ENCODE results near the gene CETP.
"Not testable (repeated sequence)": the region's sequence is repeated elsewhere in the genome, so short reads cannot be mapped to it uniquely, and the experiment has no call there.

CETP gene

DNA sequence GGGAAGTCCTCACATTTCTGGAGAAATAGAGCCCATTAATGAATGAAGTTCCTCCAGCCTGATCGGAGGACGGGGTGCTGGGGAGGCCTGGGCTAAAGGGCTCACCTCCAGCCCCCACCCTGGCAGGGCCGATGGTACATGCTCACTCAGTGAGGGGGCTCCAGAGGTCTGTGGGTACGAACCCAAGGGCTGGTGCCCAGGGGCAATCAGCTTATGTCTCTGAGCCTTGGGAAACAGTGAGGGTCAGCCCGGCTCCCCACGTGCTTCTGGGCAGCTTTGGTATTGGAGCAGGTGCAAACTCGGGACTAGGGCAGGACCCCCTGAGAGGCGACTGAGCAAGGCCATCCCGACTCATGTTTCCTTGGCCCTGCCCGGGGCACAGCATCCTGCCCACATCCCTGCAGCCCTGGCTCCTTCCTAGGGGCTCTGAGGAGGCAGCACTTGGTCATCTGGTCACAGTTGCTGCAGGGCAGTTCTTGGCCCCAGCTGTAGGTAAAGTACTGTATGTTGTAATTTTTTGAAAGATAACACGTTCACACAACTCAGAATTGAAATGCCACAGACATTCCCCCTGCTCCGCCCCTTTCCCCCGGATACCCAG, 969 bp upstream of the CETP start:
- DNase-seq = no peak

DNA sequence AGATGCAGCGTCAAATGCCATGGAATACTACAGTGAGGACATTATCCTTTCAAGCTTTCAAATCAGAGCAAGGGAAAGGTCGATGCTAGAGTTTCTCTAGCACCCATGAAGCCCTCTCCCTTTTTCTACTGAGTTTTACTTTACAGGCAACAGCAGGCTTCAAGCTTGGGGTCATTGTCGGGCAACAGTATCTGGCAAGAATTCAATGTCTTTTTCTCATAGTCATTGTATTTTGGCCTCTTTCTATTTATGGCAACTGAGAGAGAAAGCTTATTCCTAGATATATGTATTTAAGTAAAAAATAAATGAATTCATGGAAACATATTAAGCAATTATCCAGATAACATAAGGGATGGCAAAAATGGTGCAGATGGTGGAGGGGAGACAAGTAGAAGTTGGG, 364 bp upstream of the CETP start:
- DNase-seq = no peak

DNA sequence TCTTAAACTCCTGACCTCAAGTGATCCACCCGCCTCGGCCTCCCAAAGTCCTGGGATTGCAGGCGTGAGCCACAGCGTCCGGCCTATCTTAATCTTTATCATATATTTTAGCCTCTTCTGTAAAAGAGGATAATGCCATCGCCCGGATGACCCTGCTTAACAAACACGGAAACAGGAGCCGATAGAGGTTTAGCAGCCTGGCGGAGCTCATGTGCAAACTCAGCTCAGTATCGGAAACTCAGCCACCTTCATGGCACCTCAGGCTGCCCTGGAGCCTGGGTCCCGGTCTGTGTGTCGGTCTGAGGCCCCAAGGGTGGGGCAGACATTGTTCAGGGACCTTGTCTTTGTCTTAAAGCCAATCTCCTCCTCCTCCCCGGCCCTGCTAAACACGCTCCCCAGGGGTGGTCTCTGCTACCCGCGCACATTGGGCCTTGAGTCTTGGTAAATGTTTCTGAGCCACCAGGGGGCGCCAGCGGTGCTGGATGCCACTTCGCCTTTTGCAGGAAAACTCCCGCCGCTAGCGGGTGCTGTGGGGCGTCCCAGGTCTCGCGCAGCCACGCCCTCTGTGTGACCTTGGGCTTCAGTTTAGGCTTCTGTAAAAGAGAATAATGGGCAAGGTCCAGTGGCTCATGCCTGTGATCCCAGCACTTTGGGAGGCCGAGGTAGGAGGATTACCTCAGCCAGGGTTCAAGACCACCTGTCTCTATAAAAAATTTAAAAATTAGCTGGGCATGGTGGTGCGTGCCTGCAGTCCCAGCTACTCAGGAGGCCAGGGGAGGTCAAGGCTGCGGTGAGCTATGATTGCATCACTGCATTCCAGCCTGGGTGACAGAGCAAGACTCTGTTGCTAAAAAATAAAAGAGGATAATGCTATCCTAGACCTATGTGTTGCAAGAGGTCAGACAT, 2.7 kb downstream of the CETP start:
- DNase-seq = peak; percentile 94

DNA sequence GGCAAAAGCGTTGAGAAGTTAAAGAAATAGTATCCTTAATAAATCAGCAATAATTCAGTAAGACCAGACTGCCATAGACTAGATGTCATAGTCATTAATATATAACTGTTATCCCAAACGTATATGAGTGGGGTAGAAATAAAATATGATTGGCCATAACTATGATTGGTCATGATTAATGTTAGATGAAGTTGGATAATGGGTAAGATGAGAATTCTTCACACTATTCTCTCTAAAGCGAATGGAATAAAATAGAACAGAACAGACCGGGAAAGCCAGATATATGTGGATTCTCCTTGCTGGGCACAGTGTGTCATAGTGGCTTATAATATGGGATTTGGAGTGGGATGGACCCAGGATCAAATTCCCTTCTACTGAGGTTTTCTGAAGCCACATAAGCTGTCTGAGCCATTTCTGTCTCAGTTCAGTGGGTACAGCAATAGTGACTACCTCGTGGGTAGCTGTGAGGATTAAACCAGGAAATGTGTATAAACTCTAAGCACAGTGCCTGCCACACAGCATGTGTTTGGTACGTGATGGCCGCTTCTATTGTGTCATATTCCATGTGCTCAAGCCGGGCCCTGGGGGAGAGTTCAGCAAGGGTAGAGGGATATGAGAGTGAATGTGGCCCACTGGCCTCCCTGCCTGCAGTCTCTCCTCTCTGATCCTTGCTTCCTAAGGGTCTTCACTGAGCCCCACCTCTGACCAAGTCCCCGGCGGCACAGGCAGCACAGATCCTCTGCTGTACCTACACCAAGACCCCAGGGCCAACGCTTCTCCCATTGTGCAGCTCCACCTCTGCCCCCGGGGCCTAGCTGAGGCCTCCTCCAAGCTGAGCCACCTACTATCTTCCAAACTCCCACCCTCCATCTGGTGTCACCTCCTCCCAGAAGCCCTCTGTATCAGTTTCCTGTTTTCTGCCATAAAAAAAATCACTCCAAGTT, 3.7 kb downstream of the CETP start:
- DNase-seq = no peak

DNA sequence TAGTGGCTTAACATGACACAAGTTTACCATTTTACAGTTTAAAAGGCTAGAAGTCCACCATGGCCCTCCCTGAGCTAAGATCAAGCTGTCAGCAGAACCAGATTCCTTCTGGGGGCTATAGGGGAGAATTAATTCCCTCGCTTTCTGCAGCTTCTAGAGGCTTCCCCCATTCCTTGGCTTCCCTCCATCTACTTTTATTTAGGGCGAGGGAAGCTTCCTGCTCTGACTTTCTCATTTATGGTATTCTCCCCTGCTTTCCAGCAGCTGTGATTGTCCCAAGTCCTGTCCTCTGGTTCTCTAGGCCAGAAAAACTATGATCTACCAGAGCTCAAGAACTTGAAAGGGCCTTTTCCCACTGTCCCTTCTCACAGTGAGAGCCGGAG, 4.3 kb downstream of the CETP start:
- DNase-seq = no peak

DNA sequence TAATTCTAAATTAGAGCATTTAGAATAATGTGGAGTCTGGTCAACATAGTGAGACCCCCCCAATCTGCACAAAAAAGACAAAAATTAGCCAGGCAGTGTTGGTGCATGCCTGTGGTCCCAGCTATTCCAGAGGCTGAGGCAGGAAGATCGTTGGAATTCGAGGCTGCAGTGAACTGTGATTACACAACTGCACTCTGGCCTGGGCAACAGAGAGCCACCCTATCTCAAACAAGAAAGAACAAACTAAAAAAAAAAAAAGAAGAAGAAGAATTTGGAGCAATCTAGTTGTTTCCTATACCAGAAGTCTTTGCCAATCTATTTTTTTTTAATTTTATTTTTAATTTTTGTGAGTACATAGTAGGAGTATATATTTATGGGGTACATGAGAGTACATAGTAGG, 6.0 kb downstream of the CETP start:
- DNase-seq = no peak

DNA sequence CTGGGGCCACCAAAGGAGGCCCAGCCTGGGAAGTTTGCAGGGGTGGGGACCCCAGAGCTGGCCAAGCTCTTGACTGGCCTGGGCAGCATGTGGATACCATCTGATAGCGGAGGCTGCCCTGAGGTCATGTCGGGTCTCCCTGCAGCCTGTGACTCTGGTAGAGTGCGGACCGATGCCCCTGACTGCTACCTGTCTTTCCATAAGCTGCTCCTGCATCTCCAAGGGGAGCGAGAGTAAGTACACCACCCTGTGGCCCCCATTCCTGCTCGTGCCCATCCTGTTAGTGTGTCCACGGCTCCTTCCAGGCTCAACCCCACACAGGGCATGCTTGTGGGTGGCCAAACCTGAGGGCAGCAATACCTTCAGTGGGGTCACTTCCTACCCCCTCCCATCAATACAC, 8.0 kb downstream of the CETP start:
- DNase-seq = no peak

DNA sequence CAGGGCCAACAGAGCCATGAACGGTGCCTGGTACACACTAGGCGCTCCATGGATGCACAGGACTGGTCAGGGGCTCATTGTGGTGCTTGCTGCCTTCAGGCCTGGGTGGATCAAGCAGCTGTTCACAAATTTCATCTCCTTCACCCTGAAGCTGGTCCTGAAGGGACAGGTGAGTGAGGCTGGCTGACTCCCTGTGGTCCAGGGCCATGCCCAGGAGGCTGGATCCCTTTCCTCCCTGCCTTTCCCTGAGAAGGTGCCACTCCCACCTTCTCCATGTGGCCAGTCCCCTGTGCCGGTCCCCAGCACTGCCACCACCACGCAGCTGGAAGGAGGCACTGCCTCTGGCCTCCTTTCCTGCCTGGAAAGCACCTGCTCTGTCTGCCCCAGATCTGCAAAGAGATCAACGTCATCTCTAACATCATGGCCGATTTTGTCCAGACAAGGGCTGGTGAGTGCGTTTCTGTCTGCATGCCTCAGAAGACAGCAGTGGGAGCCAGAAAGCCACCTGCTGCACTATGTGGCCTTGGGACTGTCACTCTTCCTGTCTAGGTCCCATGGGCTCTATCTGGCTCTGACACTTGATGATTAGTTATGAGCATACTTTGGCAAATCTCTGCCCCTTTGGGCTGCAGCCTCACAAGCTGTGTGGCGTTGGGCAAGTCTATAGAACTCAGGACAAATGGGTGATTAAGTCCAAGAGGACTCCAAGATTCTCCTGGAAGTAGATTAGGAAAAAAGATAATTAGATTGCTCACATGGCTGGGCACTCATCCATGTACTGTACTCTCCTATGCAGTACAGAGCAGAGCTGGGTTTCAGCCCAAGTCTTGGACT, 9.4 kb downstream of the CETP start:
- no peak for DNase-seq

DNA sequence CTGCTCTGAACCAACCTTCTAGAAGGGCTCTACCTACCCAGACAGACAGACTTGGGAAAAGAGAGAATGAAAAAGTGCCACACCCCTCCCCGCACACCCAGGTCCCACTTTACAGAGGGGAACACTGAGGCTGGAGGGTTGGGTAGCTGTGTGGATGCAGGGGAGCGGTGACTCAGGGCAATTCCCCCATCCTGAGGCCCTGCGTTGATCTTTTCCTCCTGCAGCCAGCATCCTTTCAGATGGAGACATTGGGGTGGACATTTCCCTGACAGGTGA, 10.0 kb downstream of the CETP start:
- DNase-seq = no peak

DNA sequence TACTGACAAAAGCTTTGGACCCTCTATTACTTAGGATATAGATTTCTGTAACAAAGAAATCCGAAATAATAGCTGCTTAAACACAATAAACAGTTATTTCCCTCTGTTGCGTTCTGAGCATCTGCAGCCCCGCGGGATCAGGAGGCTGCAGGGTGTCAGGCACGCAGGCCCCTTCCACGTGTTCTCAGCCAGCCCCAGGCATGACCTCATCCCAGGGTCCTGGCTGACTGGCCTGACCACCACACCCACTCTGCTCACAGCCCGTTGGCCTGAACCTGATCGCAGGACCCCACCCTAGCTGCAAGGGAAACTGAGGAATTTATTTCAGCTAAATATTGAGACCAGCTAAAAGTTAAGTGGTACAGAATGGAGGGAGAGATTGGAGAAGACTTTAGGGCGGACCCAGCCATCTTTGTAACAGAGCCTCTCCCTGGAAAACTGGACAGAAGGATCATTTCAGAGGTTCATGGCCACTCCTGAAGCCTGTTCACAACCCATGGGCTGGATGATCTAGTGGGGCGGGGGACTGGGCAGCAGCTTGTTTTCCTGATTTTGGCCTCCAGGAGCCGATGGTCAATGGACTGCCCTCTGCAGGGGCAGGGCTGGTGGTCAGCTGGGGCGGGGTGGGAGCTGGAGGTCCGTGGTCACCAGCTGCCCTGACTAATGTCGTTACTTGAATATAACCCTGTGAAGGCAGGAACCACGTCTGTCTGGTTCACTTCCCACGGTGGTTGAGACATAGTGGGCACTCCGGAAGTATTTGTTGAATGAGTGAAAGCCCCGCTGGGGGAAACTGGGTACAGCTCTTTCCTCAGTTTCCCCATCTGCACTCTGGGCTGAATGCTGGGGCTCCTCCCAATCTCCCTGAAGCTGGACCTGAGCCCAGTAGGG, 10.9 kb downstream of the CETP start:
- no peak for DNase-seq

DNA sequence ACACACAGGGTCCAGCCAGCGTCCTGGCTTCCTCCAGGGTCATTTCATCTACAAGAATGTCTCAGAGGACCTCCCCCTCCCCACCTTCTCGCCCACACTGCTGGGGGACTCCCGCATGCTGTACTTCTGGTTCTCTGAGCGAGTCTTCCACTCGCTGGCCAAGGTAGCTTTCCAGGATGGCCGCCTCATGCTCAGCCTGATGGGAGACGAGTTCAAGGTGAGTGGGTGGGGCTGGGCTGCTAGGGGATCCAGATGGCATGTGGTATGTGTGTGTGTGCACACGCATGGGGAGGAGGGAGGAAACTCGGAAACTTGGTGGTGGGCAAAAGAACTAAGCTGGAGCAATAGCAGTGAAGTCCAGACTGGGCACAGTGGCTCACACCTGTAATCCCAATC, 11.5 kb downstream of the CETP start:
- no peak for DNase-seq

DNA sequence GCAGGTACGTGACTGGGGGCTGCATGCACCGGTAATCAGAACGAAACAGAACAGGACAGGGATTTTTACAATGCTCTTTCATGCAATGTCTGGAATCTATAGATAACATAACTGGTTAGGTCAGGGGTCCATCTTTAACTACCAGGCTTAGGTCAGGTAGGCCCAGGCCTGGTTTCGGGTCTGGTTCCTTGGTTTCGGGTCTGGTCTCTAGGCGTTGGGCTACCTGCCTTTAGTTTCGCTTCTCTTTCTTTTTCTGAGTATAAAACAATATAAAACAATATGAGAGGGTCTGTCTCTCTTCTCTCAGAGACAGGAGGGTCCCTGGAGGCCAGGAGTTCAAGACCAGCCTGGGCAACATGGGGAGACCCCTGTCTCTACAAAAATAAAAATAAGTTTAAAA, 12.1 kb downstream of the CETP start:
- not testable (repeated sequence) for DNase-seq

DNA sequence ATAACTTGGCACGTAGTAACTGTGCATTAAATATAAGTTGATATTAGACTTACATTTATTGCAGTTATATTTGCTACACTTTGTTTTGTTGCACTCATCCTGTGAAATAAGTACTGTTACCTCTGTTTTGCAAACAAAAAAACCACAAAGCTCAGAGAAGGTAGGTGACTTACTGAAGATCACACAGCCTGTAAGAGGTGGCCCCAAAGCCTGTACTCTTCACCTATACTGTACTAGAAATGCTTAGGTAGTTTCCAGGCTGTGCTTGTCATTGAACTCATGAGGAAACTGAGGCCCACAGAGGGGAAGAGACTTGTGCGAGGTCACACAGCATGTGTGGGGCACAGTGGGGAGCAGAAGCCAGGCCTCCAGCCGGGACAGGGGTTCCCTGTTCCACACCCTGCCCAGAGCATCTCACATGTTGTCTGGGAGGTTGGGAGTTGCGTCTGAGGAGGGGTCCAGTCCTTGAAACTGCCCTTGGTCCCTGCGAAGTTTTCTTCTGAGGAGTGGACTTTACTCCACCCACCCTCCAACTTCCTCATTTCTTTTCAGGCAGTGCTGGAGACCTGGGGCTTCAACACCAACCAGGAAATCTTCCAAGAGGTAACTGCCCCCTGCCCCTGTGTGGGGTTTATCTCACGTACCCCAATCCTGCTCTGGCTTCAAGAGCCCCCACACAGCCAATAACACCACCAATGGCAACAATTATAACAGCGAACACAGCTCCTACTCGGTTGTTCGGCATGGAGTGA, 13.0 kb downstream of the CETP start:
- no peak for DNase-seq

DNA sequence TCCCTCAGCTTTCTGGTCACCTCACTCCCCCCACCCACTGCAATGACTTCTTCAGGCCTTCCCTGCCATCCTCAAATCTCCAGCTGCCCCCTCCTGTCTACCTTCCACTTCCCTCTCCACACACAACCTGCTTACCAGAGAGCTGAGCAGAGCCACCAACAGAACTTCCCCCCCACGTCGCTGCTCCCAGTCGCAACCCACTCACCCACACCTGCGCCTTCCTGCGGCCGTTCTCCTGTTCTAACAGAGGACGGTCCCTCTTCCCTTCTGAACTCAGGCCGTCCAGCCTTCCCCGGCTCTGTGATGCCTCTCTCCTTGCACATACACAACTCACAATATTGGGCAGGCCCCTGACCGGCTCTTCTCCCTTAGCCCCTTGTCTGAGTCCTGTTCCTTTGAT, 14.0 kb downstream of the CETP start:
- DNase-seq = no peak

DNA sequence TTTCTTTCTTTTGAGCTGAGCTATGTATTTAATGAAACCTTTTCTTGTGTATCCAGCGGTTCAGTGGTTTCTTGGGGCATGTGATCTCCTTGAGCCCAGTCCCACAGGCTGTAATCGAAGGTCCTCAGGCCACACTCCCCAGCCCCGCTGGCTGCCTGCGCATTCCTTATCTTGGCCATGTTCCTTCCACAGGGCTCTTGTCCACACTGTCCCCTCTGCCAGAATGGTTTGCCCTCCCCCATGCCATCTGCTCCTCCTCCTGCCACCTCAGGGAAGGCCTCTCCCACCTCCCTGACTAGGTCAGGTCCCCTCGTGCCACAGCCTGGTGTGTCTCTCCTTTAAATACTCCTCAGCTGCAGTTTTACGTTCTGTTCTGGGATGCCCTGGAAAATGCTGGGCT, 15.5 kb downstream of the CETP start:
- no peak for DNase-seq

DNA sequence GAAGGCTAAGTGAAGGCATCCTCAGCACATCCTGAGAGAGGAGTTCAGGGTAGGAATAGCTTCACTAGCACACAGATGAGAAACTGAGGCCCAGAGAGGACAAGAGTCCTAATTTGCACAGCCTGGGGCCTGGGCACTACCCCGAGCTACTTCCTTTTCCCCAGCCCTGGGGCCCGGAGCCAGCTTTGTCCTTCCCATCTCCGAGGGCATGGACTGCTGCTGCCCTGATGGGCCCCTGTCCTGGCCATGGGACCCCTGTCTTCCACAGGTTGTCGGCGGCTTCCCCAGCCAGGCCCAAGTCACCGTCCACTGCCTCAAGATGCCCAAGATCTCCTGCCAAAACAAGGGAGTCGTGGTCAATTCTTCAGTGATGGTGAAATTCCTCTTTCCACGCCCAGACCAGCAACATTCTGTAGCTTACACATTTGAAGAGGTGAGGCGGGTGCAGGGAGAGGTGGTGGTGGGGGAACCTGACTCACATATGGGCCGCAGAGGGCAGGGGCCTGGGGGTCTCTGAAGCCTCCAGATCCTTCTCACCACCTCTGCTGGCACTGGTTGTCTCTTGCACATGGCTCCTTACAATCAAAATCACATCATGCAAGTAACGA, 16.2 kb downstream of the CETP start:
- no peak for DNase-seq

DNA sequence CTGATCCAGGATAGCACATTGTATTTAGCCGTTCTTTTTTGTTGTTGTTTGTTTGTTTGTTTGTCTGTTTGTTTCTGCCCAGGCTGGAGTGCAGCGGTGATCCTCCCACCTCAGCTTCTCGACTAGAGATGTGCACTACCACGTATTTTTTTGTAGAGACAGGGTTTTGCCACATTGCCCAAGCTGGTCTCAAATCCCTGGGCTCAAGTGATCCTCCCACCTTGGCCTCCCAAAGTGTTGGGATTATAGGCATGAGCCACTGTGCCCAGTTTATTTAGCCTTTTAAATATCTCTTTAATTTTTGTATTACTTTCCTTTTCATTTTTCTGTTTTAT, 18.4 kb downstream of the CETP start:
- DNase-seq = no peak

DNA sequence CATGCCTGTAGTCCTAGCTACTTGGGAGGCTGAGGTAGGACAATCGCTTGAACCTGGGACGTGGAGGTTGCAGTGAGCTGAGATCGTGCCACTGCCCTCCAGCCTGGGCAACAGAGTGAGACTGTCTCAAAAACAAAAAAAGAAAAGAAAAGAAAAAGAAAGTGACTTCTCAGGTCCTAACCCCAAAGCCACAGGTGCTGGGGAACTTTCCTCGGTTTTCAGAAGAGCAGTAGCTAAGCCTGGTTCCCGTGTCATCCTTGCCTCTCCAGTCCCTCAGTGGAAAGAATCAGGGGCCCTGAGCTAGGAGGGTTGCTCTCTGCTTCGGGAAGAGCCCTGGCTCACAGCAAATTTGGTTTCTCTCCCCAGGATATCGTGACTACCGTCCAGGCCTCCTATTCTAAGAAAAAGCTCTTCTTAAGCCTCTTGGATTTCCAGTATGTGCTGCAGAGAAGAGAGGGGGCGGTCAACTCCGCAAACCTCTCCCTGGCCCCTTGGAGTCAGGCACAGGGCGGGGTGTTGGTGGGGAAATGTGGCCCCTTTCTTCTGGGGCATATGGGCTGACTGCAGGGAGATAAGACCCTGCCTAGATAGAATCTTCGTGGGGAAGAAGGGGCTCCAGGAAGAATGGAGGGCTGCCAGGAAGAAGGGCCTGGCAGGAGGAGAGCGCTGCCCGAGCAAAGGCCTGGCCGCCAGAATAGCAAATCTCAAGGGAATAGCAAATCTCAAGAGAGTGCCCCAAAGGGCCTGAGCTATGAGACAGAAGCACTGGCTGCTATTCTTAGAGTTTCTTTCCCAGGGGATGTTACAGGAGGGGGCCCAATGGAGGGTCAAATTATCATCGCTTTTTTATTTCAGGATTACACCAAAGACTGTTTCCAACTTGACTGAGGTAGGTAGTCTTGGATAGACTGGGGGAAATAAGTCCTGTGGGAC, 19.3 kb downstream of the CETP start:
- no peak for DNase-seq

DNA sequence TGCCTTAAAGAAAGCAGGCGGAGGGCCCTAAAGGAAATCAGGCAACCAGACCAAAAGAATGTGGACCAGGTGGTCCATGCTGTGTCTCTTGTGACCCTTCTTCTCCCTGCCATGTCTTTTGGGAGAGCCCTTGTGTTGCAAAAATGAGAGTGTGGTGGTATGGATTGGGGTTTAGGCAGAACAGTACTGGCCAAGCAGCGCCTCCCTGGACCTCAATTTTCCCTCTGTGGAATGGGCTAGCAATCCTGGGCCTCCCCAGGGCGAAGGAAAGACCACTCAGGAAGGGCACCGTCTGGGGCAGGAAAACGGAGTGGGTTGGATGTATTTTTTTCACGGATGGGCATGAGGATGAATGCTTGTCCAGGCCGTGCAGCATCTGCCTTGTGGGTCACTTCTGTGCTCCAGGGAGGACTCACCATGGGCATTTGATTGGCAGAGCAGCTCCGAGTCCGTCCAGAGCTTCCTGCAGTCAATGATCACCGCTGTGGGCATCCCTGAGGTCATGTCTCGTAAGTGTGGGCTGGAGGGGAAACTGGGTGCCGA, 20.1 kb downstream of the CETP start:
- DNase-seq = no peak

Measured in effector CD8-positive, alpha-beta T cell (primary cell).